Effector CD8-positive, alpha-beta T cell (primary cell): ENCODE results near the gene CD2AP.
"Not testable (repeated sequence)": the region's sequence is repeated elsewhere in the genome, so short reads cannot be mapped to it uniquely, and the experiment has no call there.

Experiments used
- DNase-seq: peaks from one replicate; lab custom pipeline; 2025; lab: John Stamatoyannopoulos, UW
- total RNA-seq, 4 experiments: gene quantifications; one replicate each; lab custom pipeline; 2026; lab: John Stamatoyannopoulos, UW

The CD2AP gene
- 72.1 to 83.1 (median 78.1) reads per million in 4 experiments for total RNA-seq

GRCh38 chr6:47477497-47478232, at the start of gene CD2AP:
TSS of gene CD2AP (plus strand) at chr6:47477789. CDS start at chr6:47478245, 456 bp downstream.
- peak; percentile 91 for DNase-seq

GRCh38 chr6:47428288-47428687, 49.3 kb upstream of the CD2AP start:
- no peak for DNase-seq

GRCh38 chr6:47428746-47429664, 48.6 kb upstream of the CD2AP start:
- DNase-seq: no peak

GRCh38 chr6:47434372-47435253, 43.0 kb upstream of the CD2AP start:
- no peak for DNase-seq

- DNase-seq: no peak
These were observed 42.4 kb upstream of the CD2AP start for GRCh38 chr6:47435254-47435612.

- DNase-seq: no peak
These were observed 40.0 kb upstream of the CD2AP start for GRCh38 chr6:47437592-47437991.

- DNase-seq: no peak
These were observed 38.9 kb upstream of the CD2AP start for GRCh38 chr6:47438481-47439347.

GRCh38 chr6:47439348-47439668, 38.3 kb upstream of the CD2AP start:
- no peak for DNase-seq

- no peak for DNase-seq
These were observed 36.9 kb upstream of the CD2AP start for GRCh38 chr6:47440719-47441118.

GRCh38 chr6:47444964-47445363, 32.6 kb upstream of the CD2AP start:
- DNase-seq: not testable (repeated sequence)

- no peak for DNase-seq
These were observed 30.8 kb upstream of the CD2AP start for GRCh38 chr6:47446669-47447330.

- no peak for DNase-seq
These were observed 29.9 kb upstream of the CD2AP start for GRCh38 chr6:47447722-47448121.

- DNase-seq: no peak
These were observed 26.4 kb upstream of the CD2AP start for GRCh38 chr6:47451162-47451561.

GRCh38 chr6:47452899-47453298, 24.7 kb upstream of the CD2AP start:
- no peak for DNase-seq

- no peak for DNase-seq
These were observed 24.1 kb upstream of the CD2AP start for GRCh38 chr6:47453372-47453936.

GRCh38 chr6:47454713-47455396, 22.7 kb upstream of the CD2AP start:
- DNase-seq: no peak

- DNase-seq: no peak
These were observed 21.9 kb upstream of the CD2AP start for GRCh38 chr6:47455533-47456209.

- DNase-seq: no peak
These were observed 21.0 kb upstream of the CD2AP start for GRCh38 chr6:47456536-47456975.

GRCh38 chr6:47457370-47457769, 20.2 kb upstream of the CD2AP start:
- no peak for DNase-seq
